A549 (cell line): ENCODE data around the gene MAP3K5. TPM values are rescaled to one million over a fixed set of nuclear protein-coding genes. Genes with fewer than 3 reads are reported as not detected.

Source experiments
- ATAC-seq, 2 experiments: fragments of 200-7000 bp in 1 of 2; fragments of >200 bp in 1 of 2; cut with Nextera tagmentation in 1 of 2; cut with Tn5 transposase in 1 of 2; 3 replicates each; pipeline versions ENCODE4 v1.8.0 to v1.9.1; 2018 to 2020; ENCODE audit warnings: mild to moderate bottlenecking in 1 of 2, moderate library complexity in 1 of 2
- CTCF ChIA-PET: fragments of 300-600 bp; sonication (Branson Sonifier 250); formaldehyde crosslinking; extraction: SDS; loops from one replicate; lab custom pipeline; 2021; ENCODE audit warnings: antibody characterized with exemption, inconsistent platforms; lab: Yijun Ruan, JAX
- POLR2A ChIA-PET: fragments of 350-600 bp; formaldehyde crosslinking; extraction: SDS; loops from one replicate; lab custom pipeline; 2021; ENCODE audit warnings: antibody characterized with exemption, inconsistent platforms; lab: Yijun Ruan, JAX
- DNase-seq, 2 experiments: peaks; one replicate each; pipeline versions ENCODE4 v3.0.0 to v3.0.0-alpha.2; 2011 to 2016; ENCODE audit warnings: low read depth in 1 of 2, low spot score in 1 of 2
- FAIRE-seq: peaks from 2 replicates; lab custom pipeline; 2011; peaks lifted over from hg19 to GRCh38; lab: Jason Lieb, UNC
- H3K27ac ChIP-seq, 2 experiments: fragments of >200 bp; sonication (Bioruptor Twin); formaldehyde crosslinking; 3 replicates each; pipeline ENCODE4 v1.5.1; 2016 to 2017
- H3K4me1 ChIP-seq: fragments of >200 bp; sonication (Bioruptor Twin); formaldehyde crosslinking; 3 replicates; pipeline ENCODE4 v1.6.1; 2016
- H3K4me2 ChIP-seq: fragments of >200 bp; sonication (Bioruptor Twin); formaldehyde crosslinking; 3 replicates; pipeline ENCODE4 v1.6.1; 2016
- H3K4me3 ChIP-seq: fragments of >200 bp; sonication (Bioruptor Twin); formaldehyde crosslinking; 3 replicates; pipeline ENCODE4 v1.5.1; 2016
- H3K9me3 ChIP-seq: fragments of >200 bp; sonication (Bioruptor Twin); formaldehyde crosslinking; 3 replicates; pipeline ENCODE4 v1.6.1; 2016
- BCL3 ChIP-seq: fragments of >200 bp; sonication (Bioruptor Twin); formaldehyde crosslinking; IDR thresholded peaks from 3 replicates; pipeline ENCODE4 v1.6.1; 2016
- CBX2 ChIP-seq: fragments of 200-600 bp; sonication (generic); IDR thresholded peaks from 2 replicates; pipeline ENCODE4 v1.6.1; 2016; ENCODE audit warnings: low read depth, mild to moderate bottlenecking, borderline replicate concordance
- CBX8 ChIP-seq: fragments of 200-600 bp; sonication (generic); IDR thresholded peaks from 2 replicates; pipeline ENCODE4 v1.6.1; 2016
- CEBPB ChIP-seq, 2 experiments: fragments of >200 bp in 1 of 2; sonication (Bioruptor Twin) in 1 of 2; formaldehyde crosslinking in 1 of 2; IDR thresholded peaks; 2 replicates each; pipeline ENCODE4 v1.6.1; 2012 to 2016
- EP300 ChIP-seq, 2 experiments: fragments of >200 bp; sonication (Bioruptor Twin); formaldehyde crosslinking; IDR thresholded peaks; 2 replicates in 1 of 2; 3 replicates in 1 of 2; pipeline ENCODE4 v1.6.1; 2016 to 2017
- ESRRA ChIP-seq: fragments of 150-350 bp; IDR thresholded peaks from 2 replicates; pipeline ENCODE4 v1.6.1; 2014; ENCODE audit warnings: mild to moderate bottlenecking, low read length, borderline replicate concordance
- FOSB ChIP-seq: fragments of 250-450 bp; sonication (Bioruptor Pico); IDR thresholded peaks from 2 replicates; pipeline ENCODE4 v1.5.0; 2020; ENCODE audit warnings: mild to moderate bottlenecking, moderate library complexity
- GATA3 ChIP-seq: IDR thresholded peaks from 2 replicates; pipeline ENCODE4 v1.6.1; 2012; ENCODE audit warnings: borderline replicate concordance
- HDAC2 ChIP-seq: fragments of 200-600 bp; sonication (generic); IDR thresholded peaks from 2 replicates; pipeline ENCODE4 v1.6.1; 2016
- HOXB5 ChIP-seq: fragments of 250-450 bp; sonication (Bioruptor Pico); IDR thresholded peaks from 2 replicates; pipeline ENCODE4 v1.5.0; 2020; ENCODE audit warnings: mild to moderate bottlenecking, moderate library complexity
- JUN ChIP-seq, 2 experiments: fragments of >200 bp; sonication (Bioruptor Twin); formaldehyde crosslinking; IDR thresholded peaks; 2 replicates in 1 of 2; 3 replicates in 1 of 2; pipeline ENCODE4 v1.6.1; 2016 to 2017
- JUNB ChIP-seq: fragments of >200 bp; sonication (Bioruptor Twin); formaldehyde crosslinking; IDR thresholded peaks from 2 replicates; pipeline ENCODE4 v1.6.1; 2016
- MAX ChIP-seq: IDR thresholded peaks from 2 replicates; pipeline ENCODE4 v1.6.1; 2012
- MAZ ChIP-seq: fragments of 150-350 bp; IDR thresholded peaks from 2 replicates; pipeline ENCODE4 v1.6.1; 2014; ENCODE audit warnings: antibody characterized with exemption, low read depth, low read length, borderline replicate concordance
- MYC ChIP-seq: IDR thresholded peaks from 2 replicates; pipeline ENCODE4 v1.6.1; 2012; ENCODE audit warnings: mild to moderate bottlenecking, inconsistent platforms, low read length, improper control_type of control experiment, borderline replicate concordance
- NFE2L2 ChIP-seq: fragments of 150-350 bp; conservative IDR thresholded peaks from 2 replicates; pipeline ENCODE4 v1.6.1; 2014; ENCODE audit warnings: low read length
- POLR2A ChIP-seq: IDR thresholded peaks from 2 replicates; pipeline ENCODE4 v1.6.1; 2012; ENCODE audit warnings: mild to moderate bottlenecking, low read length
- RAD21 ChIP-seq, 2 experiments: fragments of >200 bp in 1 of 2; sonication (Bioruptor Twin) in 1 of 2; formaldehyde crosslinking in 1 of 2; IDR thresholded peaks in 1 of 2; conservative IDR thresholded peaks in 1 of 2; 2 replicates in 1 of 2; 3 replicates in 1 of 2; pipeline ENCODE4 v1.6.1; 2012 to 2018; ENCODE audit warnings: inconsistent platforms in 1 of 2
- RFX5 ChIP-seq: fragments of 450-650 bp; IDR thresholded peaks from 2 replicates; pipeline ENCODE4 v1.7.1; 2014; ENCODE audit warnings: antibody characterized with exemption, mild to moderate bottlenecking, moderate library complexity
- SMC3 ChIP-seq: fragments of >200 bp; sonication (Bioruptor Twin); formaldehyde crosslinking; IDR thresholded peaks from 3 replicates; pipeline ENCODE4 v1.6.1; 2018; ENCODE audit warnings: inconsistent platforms
- SREBF2 ChIP-seq: fragments of 450-650 bp; IDR thresholded peaks from 2 replicates; pipeline ENCODE4 v1.6.1; 2014; ENCODE audit warnings: mild to moderate bottlenecking, moderate library complexity
- ZFP36 ChIP-seq: fragments of 450-650 bp; IDR thresholded peaks from 2 replicates; pipeline ENCODE4 v1.6.1; 2014; ENCODE audit warnings: borderline replicate concordance; ENCODE audit not compliant: partially characterized antibody
- ZNF302 ChIP-seq: fragments of 250-450 bp; sonication (Bioruptor Pico); IDR thresholded peaks from 2 replicates; pipeline ENCODE4 v1.9.0; 2021; ENCODE audit warnings: inconsistent platforms, mild to moderate bottlenecking, moderate library complexity
- ZSCAN20 ChIP-seq: fragments of 250-450 bp; sonication (Bioruptor Pico); IDR thresholded peaks from 2 replicates; pipeline ENCODE4 v1.8.0; 2022; ENCODE audit warnings: mild to moderate bottlenecking, moderate library complexity
- WGBS: methylation state at CpG from one replicate; pipeline ENCODE4 v1.1.6; 2017; ENCODE audit errors: missing lambda C conversion rate; 5-methylcytosine and 5-hydroxymethylcytosine counted together
- polyA plus RNA-seq, 4 experiments: library from polyadenylated mRNA; depleted of rRNA in 3 of 4; stranded (reverse); fragments of >200 nt; fragmentation: RNase III in 1 of 4; extraction: RNeasy Plus Mini Kit Qiagen cat#74134 plus additional on column Dnase treatment in 1 of 4; gene quantifications; 2 replicates in 3 of 4; 3 replicates in 1 of 4; pipeline ENCODE4 v1.2.3, GENCODE V29; 2011 to 2017
- TF ChIP-seq, protein P1 (sequence below): fragments of 200-600 bp; sonication (generic); IDR thresholded peaks from 2 replicates; pipeline ENCODE4 v1.6.1; 2016; ENCODE audit warnings: antibody characterized with exemption, mild to moderate bottlenecking, moderate library complexity
- TF ChIP-seq, protein P2 (sequence below): IDR thresholded peaks from 2 replicates; pipeline ENCODE4 v1.6.1; 2012
- TF ChIP-seq, protein P3 (sequence below): IDR thresholded peaks from 2 replicates; pipeline ENCODE4 v1.6.1; 2012; ENCODE audit warnings: low read depth, borderline replicate concordance
- TF ChIP-seq, protein P4 (sequence below): fragments of 250-450 bp; sonication (Bioruptor Pico); IDR thresholded peaks from 2 replicates; pipeline ENCODE4 v1.5.0; 2021; ENCODE audit warnings: mild to moderate bottlenecking, moderate library complexity, borderline replicate concordance

The MAP3K5 gene
- polyA plus RNA-seq, 2 of the 4 experiments (the other 2 are of a cell fraction), result 2.1 to 4.1 TPM

DNA sequence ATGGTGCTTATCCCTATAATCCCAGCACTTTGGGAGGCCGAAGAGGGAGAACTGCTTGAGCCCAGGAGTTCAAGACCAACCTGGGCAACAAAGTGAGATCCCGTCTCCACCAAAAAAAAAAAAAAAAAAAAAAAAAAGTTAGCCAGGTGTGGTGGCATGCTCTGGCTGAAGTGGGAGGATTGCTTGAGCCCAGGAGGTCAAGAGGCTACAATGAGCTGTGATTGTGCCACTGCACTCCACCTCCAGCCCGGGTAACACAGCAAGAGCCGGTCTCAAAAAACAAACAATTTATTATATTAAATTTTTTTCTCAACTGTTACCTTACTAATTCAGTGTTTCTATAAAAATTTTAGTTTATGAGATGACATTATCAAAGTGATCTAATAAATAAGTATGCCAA lies 156.7 kb downstream of the MAP3K5 start:
- FAIRE-seq (no peak), DNase-seq (no peak), ATAC-seq (no peak)
- H3K4me1 ChIP-seq, result peaks cover 5% of the 10 kb centered on the region; the same call in 1 of the 3 replicates
- H3K9me3 ChIP-seq, result no peaks in the 10 kb centered on the region
- POLR2A ChIA-PET, result no interaction called here
- CTCF ChIA-PET, result interaction anchor here (1.8 to 2.5 kb wide), 3 partner anchors 9 to 157 kb away, joined by 6 to 16 read pairs (median 13); partner anchors contain the start of gene MAP3K5
- no peak overlapping the region for H3K4me2 ChIP-seq
- no peak overlapping the region for H3K27ac ChIP-seq
- 88% methylated on average over 4 of the region's 4 CpGs for WGBS
- TF ChIP-seq NFE2L2 (no peak), MYC (no peak), ZNF302 (CRISPR knock-in tag) (no peak), RFX5 (no peak), BCL3 (no peak), GATA3 (no peak), HDAC2 (no peak), CBX2 (no peak), RAD21 (conservative IDR thresholded peaks at IDR 0.05 in 1 of 2, IDR thresholded peaks at IDR 0.05 in 1 of 2) (no peak)
- TF ChIP-seq, protein P1, sequence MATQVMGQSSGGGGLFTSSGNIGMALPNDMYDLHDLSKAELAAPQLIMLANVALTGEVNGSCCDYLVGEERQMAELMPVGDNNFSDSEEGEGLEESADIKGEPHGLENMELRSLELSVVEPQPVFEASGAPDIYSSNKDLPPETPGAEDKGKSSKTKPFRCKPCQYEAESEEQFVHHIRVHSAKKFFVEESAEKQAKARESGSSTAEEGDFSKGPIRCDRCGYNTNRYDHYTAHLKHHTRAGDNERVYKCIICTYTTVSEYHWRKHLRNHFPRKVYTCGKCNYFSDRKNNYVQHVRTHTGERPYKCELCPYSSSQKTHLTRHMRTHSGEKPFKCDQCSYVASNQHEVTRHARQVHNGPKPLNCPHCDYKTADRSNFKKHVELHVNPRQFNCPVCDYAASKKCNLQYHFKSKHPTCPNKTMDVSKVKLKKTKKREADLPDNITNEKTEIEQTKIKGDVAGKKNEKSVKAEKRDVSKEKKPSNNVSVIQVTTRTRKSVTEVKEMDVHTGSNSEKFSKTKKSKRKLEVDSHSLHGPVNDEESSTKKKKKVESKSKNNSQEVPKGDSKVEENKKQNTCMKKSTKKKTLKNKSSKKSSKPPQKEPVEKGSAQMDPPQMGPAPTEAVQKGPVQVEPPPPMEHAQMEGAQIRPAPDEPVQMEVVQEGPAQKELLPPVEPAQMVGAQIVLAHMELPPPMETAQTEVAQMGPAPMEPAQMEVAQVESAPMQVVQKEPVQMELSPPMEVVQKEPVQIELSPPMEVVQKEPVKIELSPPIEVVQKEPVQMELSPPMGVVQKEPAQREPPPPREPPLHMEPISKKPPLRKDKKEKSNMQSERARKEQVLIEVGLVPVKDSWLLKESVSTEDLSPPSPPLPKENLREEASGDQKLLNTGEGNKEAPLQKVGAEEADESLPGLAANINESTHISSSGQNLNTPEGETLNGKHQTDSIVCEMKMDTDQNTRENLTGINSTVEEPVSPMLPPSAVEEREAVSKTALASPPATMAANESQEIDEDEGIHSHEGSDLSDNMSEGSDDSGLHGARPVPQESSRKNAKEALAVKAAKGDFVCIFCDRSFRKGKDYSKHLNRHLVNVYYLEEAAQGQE, result no peak
- no peak overlapping the region for H3K4me3 ChIP-seq

DNA sequence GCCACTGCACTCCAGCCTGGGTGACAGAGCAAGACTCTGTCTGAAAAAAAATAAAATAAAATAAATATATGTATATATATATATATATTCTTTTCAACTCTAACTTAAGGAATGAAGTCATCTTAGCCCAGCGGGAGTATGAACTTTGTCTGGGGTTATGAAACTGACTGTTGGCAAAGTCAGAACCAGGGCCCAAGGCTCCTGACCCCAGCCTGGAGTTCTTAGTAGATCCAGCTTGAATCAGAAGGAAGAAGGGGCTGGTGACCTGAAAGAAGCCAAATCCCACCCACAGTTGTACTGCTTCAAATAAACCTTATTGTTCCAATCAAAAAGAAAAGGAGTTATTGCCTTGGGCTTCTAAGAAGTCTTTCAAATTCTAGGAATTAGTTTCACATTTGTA lies 158.9 kb downstream of the MAP3K5 start:
- FAIRE-seq (no peak), DNase-seq (no peak), ATAC-seq (no peak)
- 100% methylated on average over 1 of the region's 1 CpG for WGBS
- Histone ChIP-seq H3K27ac (no peak overlapping the region), H3K9me3 (no peaks in the 10 kb centered on the region), H3K4me3 (no peak overlapping the region), H3K4me2 (no peak overlapping the region), H3K4me1 (no peaks in the 10 kb centered on the region)
- TF ChIP-seq MAZ (no peak), FOSB (no peak), SREBF2 (no peak), JUN (IDR thresholded peaks at IDR 0.05) (no peak), JUNB (no peak), CBX8 (no peak), MAX (no peak), SMC3 (no peak), HOXB5 (no peak), ESRRA (no peak), EP300 (IDR thresholded peaks at IDR 0.05) (no peak), ZFP36 (no peak), POLR2A (no peak), ZSCAN20 (CRISPR knock-in tag) (no peak), CEBPB (IDR thresholded peaks at IDR 0.05) (no peak), CBX2 (no peak)
- TF ChIP-seq, protein P2, sequence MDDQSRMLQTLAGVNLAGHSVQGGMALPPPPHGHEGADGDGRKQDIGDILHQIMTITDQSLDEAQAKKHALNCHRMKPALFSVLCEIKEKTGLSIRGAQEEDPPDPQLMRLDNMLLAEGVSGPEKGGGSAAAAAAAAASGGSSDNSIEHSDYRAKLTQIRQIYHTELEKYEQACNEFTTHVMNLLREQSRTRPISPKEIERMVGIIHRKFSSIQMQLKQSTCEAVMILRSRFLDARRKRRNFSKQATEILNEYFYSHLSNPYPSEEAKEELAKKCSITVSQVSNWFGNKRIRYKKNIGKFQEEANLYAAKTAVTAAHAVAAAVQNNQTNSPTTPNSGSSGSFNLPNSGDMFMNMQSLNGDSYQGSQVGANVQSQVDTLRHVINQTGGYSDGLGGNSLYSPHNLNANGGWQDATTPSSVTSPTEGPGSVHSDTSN, result no peak
- TF ChIP-seq, protein P3, sequence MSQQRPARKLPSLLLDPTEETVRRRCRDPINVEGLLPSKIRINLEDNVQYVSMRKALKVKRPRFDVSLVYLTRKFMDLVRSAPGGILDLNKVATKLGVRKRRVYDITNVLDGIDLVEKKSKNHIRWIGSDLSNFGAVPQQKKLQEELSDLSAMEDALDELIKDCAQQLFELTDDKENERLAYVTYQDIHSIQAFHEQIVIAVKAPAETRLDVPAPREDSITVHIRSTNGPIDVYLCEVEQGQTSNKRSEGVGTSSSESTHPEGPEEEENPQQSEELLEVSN, result no peak
- TF ChIP-seq, protein P4, sequence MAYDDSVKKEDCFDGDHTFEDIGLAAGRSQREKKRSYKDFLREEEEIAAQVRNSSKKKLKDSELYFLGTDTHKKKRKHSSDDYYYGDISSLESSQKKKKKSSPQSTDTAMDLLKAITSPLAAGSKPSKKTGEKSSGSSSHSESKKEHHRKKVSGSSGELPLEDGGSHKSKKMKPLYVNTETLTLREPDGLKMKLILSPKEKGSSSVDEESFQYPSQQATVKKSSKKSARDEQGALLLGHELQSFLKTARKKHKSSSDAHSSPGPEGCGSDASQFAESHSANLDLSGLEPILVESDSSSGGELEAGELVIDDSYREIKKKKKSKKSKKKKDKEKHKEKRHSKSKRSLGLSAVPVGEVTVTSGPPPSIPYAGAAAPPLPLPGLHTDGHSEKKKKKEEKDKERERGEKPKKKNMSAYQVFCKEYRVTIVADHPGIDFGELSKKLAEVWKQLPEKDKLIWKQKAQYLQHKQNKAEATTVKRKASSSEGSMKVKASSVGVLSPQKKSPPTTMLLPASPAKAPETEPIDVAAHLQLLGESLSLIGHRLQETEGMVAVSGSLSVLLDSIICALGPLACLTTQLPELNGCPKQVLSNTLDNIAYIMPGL, result no peak
- ChIA-PET CTCF (no interaction called here), POLR2A (no interaction called here)
